HCT116 (cell line): Measurements from ENCODE around the gene ADAM23. TPM values are rescaled to one million over a fixed set of nuclear protein-coding genes. Genes with fewer than 3 reads are reported as not detected.
A peak's percentile ranks its signal among the peaks of the same experiment; 100 is the strongest.

Experiments
- ATAC-seq: fragments of 200-7000 bp; cut with Tn5 transposase; 2 replicates; pipeline ENCODE4 v1.9.1; 2020; ENCODE audit warnings: mild to moderate bottlenecking, moderate library complexity
- BruUV-seq: library from RNA; stranded (reverse); fragments of 400-500 nt; replicated peaks from 2 replicates; lab custom pipeline; 2021; lab: Mats Ljungman, UMichigan
- CTCF ChIA-PET: fragments of 300-600 bp; sonication (Branson Sonifier 250); formaldehyde crosslinking; loops from one replicate; lab custom pipeline; 2021; ENCODE audit warnings: antibody characterized with exemption; lab: Charles Lee
- POLR2A ChIA-PET: fragments of 300-600, 350-600 bp; sonication (Branson Sonifier 250); formaldehyde crosslinking; loops from one replicate; lab custom pipeline; 2021; ENCODE audit warnings: antibody characterized with exemption; lab: Charles Lee
- RAD21 ChIA-PET, 2 experiments: fragments of 300-600 bp; sonication (Branson Sonifier 250); formaldehyde crosslinking; loops; one replicate each; lab custom pipeline; 2023; ENCODE audit warnings: low total read pairs in 2 of 2; ENCODE audit not compliant: uncharacterized antibody in 2 of 2, unreplicated experiment in 2 of 2, low non-redundant PET in 1 of 2; lab: Charles Lee
- DNase-seq: peaks from one replicate; pipeline ENCODE4 v3.0.0-alpha.2; 2010; ENCODE audit warnings: low read depth, low spot score
- H2AFZ ChIP-seq: fragments of 200-600 bp; shearing (Covaris generic), sonication (generic); 2 replicates; pipeline ENCODE4 v1.6.1; 2017; ENCODE audit warnings: low read depth, mixed run types, mixed read lengths, antibody characterized with exemption, low read length; ENCODE audit not compliant: poor library complexity, severe bottlenecking
- H3K27ac ChIP-seq: 2 replicates; pipeline ENCODE4 v1.5.1; 2012; ENCODE audit warnings: low read depth, low read length
- H3K27me3 ChIP-seq: fragments of 200-600 bp; sonication (generic); 2 replicates; pipeline ENCODE4 v1.6.1; 2016; ENCODE audit warnings: mixed run types, low read length, mixed read lengths; ENCODE audit not compliant: insufficient read depth
- H3K36me3 ChIP-seq, 2 experiments: fragments of 200-500 bp in 1 of 2; fragments of 200-600 bp in 1 of 2; sonication (Bioruptor generic) in 1 of 2; sonication (generic) in 1 of 2; 2 replicates each; pipeline versions ENCODE4 v1.5.1 to v1.6.1; 2014 to 2016; ENCODE audit warnings: low read length in 2 of 2, inconsistent platforms in 1 of 2, mixed read lengths in 1 of 2, mixed run types in 1 of 2; ENCODE audit not compliant: insufficient read depth in 2 of 2, control insufficient read depth in 1 of 2
- H3K4me1 ChIP-seq, 2 experiments: fragments of 200-600 bp in 1 of 2; sonication (generic) in 1 of 2; 2 replicates each; pipeline versions ENCODE4 v1.5.1 to v1.6.1; 2012 to 2017; ENCODE audit warnings: low read length in 2 of 2, inconsistent platforms in 1 of 2, mild to moderate bottlenecking in 1 of 2, mixed read lengths in 1 of 2, mixed run types in 1 of 2, moderate library complexity in 1 of 2; ENCODE audit not compliant: insufficient read depth in 2 of 2, control insufficient read depth in 1 of 2
- H3K4me2 ChIP-seq: fragments of 200-600 bp; sonication (generic); 2 replicates; pipeline ENCODE4 v1.6.1; 2017; ENCODE audit warnings: mixed run types, low read length, mixed read lengths
- H3K4me3 ChIP-seq, 2 experiments: fragments of 200-600 bp in 1 of 2; sonication (generic) in 1 of 2; replicated peaks in 1 of 2; 2 replicates each; pipeline ENCODE4 v1.5.1; 2011 to 2016; ENCODE audit warnings: low read length in 2 of 2, control low read depth in 1 of 2, low read depth in 1 of 2, mild to moderate bottlenecking in 1 of 2, mixed read lengths in 1 of 2, mixed run types in 1 of 2
- H3K79me2 ChIP-seq: fragments of 200-600 bp; sonication (generic); 2 replicates; pipeline ENCODE4 v1.6.1; 2017; ENCODE audit warnings: mild to moderate bottlenecking, mixed run types, low read length, moderate library complexity, mixed read lengths; ENCODE audit not compliant: insufficient read depth
- H3K9ac ChIP-seq: fragments of 200-600 bp; sonication (generic); 2 replicates; pipeline ENCODE4 v1.6.1; 2016; ENCODE audit warnings: low read length, mixed read lengths
- H3K9me2 ChIP-seq: fragments of 200-600 bp; sonication (generic), shearing (Covaris generic); 2 replicates; pipeline ENCODE4 v1.6.1; 2017; ENCODE audit warnings: mixed run types, mild to moderate bottlenecking, moderate library complexity; ENCODE audit not compliant: insufficient read depth
- H3K9me3 ChIP-seq, 2 experiments: fragments of 200-500 bp in 1 of 2; fragments of 200-600 bp in 1 of 2; sonication (Bioruptor generic) in 1 of 2; sonication (generic) in 1 of 2; 2 replicates each; pipeline ENCODE4 v1.6.1; 2014 to 2017; ENCODE audit warnings: low read length in 2 of 2, mixed read lengths in 2 of 2, inconsistent platforms in 1 of 2, low read depth in 1 of 2, mild to moderate bottlenecking in 1 of 2, mixed run types in 1 of 2, moderate library complexity in 1 of 2; ENCODE audit not compliant: control insufficient read depth in 1 of 2, insufficient read depth in 1 of 2
- H4K20me1 ChIP-seq: fragments of 200-600 bp; sonication (generic), shearing (Covaris generic); 2 replicates; pipeline ENCODE4 v1.6.1; 2017; ENCODE audit warnings: mixed run types, mild to moderate bottlenecking, moderate library complexity; ENCODE audit not compliant: insufficient read depth
- CBX3 ChIP-seq: IDR thresholded peaks from 2 replicates; pipeline ENCODE4 v1.6.1; 2012; ENCODE audit warnings: low read depth
- EGR1 ChIP-seq: IDR thresholded peaks from 2 replicates; pipeline ENCODE4 v1.6.1; 2012; ENCODE audit warnings: low read depth
- ELF1 ChIP-seq: IDR thresholded peaks from 2 replicates; pipeline ENCODE4 v1.6.1; 2012; ENCODE audit warnings: low read depth, borderline replicate concordance
- FOSL1 ChIP-seq: IDR thresholded peaks from 2 replicates; pipeline ENCODE4 v1.6.1; 2012; ENCODE audit warnings: low read depth
- JUND ChIP-seq: IDR thresholded peaks from 2 replicates; pipeline ENCODE4 v1.6.1; 2012
- POLR2A ChIP-seq: IDR thresholded peaks from 2 replicates; pipeline ENCODE4 v1.7.0; 2011; ENCODE audit warnings: borderline replicate concordance; ENCODE audit not compliant: insufficient read depth, insufficient read length; ENCODE audit errors: extremely low read depth
- POLR2AphosphoS5 ChIP-seq: IDR thresholded peaks from 2 replicates; pipeline ENCODE4 v1.6.1; 2011; ENCODE audit warnings: mild to moderate bottlenecking, low read depth, low read length, moderate library complexity
- RAD21 ChIP-seq: IDR thresholded peaks from 2 replicates; pipeline ENCODE4 v1.6.1; 2012; ENCODE audit warnings: low read depth, mild to moderate bottlenecking
- SP1 ChIP-seq: IDR thresholded peaks from 2 replicates; pipeline ENCODE4 v1.6.1; 2012; ENCODE audit warnings: low read depth
- SRF ChIP-seq: IDR thresholded peaks from 2 replicates; pipeline ENCODE4 v1.6.1; 2012; ENCODE audit warnings: low read depth
- TCF7L2 ChIP-seq: IDR thresholded peaks from 2 replicates; pipeline ENCODE4 v1.7.0; 2011; ENCODE audit warnings: borderline replicate concordance, inconsistent platforms; ENCODE audit not compliant: insufficient read depth, insufficient read length; ENCODE audit errors: extremely low read depth
- YY1 ChIP-seq: IDR thresholded peaks from 2 replicates; pipeline ENCODE4 v1.6.1; 2011; ENCODE audit warnings: low read length, low read depth, moderate library complexity, mild to moderate bottlenecking; ENCODE audit not compliant: insufficient replicate concordance; ENCODE audit errors: extremely low read depth
- ZFX ChIP-seq: fragments of 450-650 bp; IDR thresholded peaks from 2 replicates; pipeline ENCODE4 v1.6.1; 2017
- ZNF274 ChIP-seq: fragments of 200-500 bp; sonication (Bioruptor generic); IDR thresholded peaks from 2 replicates; pipeline ENCODE4 v1.6.1; 2014; ENCODE audit warnings: mild to moderate bottlenecking, low read depth, low read length, inconsistent platforms
- intact Hi-C: fragments of 100-400 bp; cut with micrococcal nuclease; formaldehyde crosslinking; loops from 2 replicates; pipeline ENCODE4 v1.10.0; 2022
- total RNA-seq: library from RNA; stranded (reverse); gene quantifications from one replicate; pipeline ENCODE4 v1.2.1, GENCODE V29; 2021; ENCODE audit not compliant: unreplicated experiment
- TF ChIP-seq, protein P1 (sequence below), 3 experiments: fragments of 200-600 bp in 1 of 3; sonication (generic) in 1 of 3; IDR thresholded peaks in 2 of 3; conservative IDR thresholded peaks in 1 of 3; 2 replicates each; pipeline ENCODE4 v1.5.1; 2012 to 2017; ENCODE audit warnings: low read depth in 2 of 3, low read length in 2 of 3, antibody characterized with exemption in 1 of 3, borderline replicate concordance in 1 of 3, control low read depth in 1 of 3, mild to moderate bottlenecking in 1 of 3, mixed read lengths in 1 of 3, mixed run types in 1 of 3, moderate library complexity in 1 of 3; ENCODE audit not compliant: insufficient read depth in 1 of 3
- TF ChIP-seq, protein P2 (sequence below): IDR thresholded peaks from 2 replicates; pipeline ENCODE4 v1.6.1; 2012
- TF ChIP-seq, protein P3 (sequence below): IDR thresholded peaks from 2 replicates; pipeline ENCODE4 v1.6.1; 2011; ENCODE audit warnings: mild to moderate bottlenecking, low read length, moderate library complexity; ENCODE audit not compliant: insufficient replicate concordance; ENCODE audit errors: extremely low read depth
- TF ChIP-seq, protein P4 (sequence below): IDR thresholded peaks from 2 replicates; pipeline ENCODE4 v1.6.1; 2012

The ADAM23 gene
- total RNA-seq, 1 experiment from 2014 or later, result 0.10 TPM

DNA sequence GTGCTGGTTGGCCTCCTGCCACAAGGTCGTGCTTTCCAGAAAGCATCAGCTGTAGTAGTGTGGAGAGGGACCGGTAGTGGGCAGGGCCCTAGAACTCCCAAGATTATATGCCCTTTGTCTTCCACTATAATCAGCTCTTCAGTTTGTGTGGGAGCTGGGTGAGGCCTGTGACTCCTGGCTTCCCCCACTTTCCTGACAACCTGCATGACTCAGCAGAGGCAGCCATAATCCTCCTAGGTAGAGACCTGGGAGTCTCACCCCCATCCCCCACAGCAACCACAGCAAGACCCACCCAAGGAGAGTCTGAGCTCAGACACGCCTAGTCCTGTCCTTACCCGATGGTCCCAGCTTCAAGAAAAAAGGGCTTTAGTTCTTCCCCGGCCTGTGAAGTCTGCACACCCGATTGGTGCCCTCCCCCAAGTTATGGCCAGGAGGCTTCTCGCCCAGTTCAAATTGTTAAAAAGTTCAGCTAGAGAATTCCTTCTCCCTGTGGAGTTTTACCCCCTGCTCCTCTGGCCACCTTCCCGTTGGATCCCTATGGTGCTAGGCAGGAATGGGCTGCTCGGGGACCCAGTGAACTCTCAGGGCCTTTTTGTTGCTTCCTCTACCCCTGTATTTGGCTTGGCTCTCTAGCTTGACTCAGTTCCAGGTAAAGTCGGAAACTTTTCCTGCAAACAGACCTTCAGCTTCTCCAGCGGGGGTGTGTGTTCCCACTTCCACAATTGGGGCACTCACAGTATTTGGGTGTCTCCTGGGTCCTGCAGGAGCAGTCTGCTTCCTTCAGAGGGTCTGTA, 141.2 kb downstream of the ADAM23 start:
- BruUV-seq, result no TSS peak
- POLR2A ChIA-PET, result no interaction called here
- H3K4me3 ChIP-seq, result no peak overlapping the region
- H3K27me3 ChIP-seq, result no peaks in the 10 kb centered on the region
- DNase-seq (no peak), ATAC-seq (peak; percentile 14; the same call in 1 of the 2 replicates)
- H3K9me3 ChIP-seq, result no peaks in the 10 kb centered on the region
- no peak overlapping the region for H3K9ac ChIP-seq
- H4K20me1 ChIP-seq, result no peaks in the 10 kb centered on the region
- RAD21 ChIA-PET, result no interaction called here
- H3K4me1 ChIP-seq, result peaks cover 0 to 7% of the 10 kb centered on the region in 2 experiments; a peak in 2 of 4 replicates
- no peaks in the 10 kb centered on the region for H3K9me2 ChIP-seq
- peak overlapping the region; percentile 19; the same call in 1 of the 2 replicates for H3K4me2 ChIP-seq
- CTCF ChIA-PET, result no interaction called here
- no peak overlapping the region for H2AFZ ChIP-seq
- TF ChIP-seq, protein P1, sequence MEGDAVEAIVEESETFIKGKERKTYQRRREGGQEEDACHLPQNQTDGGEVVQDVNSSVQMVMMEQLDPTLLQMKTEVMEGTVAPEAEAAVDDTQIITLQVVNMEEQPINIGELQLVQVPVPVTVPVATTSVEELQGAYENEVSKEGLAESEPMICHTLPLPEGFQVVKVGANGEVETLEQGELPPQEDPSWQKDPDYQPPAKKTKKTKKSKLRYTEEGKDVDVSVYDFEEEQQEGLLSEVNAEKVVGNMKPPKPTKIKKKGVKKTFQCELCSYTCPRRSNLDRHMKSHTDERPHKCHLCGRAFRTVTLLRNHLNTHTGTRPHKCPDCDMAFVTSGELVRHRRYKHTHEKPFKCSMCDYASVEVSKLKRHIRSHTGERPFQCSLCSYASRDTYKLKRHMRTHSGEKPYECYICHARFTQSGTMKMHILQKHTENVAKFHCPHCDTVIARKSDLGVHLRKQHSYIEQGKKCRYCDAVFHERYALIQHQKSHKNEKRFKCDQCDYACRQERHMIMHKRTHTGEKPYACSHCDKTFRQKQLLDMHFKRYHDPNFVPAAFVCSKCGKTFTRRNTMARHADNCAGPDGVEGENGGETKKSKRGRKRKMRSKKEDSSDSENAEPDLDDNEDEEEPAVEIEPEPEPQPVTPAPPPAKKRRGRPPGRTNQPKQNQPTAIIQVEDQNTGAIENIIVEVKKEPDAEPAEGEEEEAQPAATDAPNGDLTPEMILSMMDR (IDR thresholded peaks at IDR 0.05 in 2 of 3, conservative IDR thresholded peaks at IDR 0.05 in 1 of 3; ENCODE audit: borderline replicate concordance in 1 of 3, insufficient read depth in 1 of 3, low read depth in 2 of 3, low read length in 2 of 3), result no peak
- TF ChIP-seq, protein P2, sequence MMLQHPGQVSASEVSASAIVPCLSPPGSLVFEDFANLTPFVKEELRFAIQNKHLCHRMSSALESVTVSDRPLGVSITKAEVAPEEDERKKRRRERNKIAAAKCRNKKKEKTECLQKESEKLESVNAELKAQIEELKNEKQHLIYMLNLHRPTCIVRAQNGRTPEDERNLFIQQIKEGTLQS, result no peak
- TF ChIP-seq CBX3 (no peak), SP1 (no peak), POLR2A (no peak), ZFX (no peak), YY1 (no peak), ELF1 (no peak), POLR2AphosphoS5 (no peak), RAD21 (no peak), JUND (no peak), TCF7L2 (no peak), FOSL1 (no peak), SRF (no peak), ZNF274 (no peak), EGR1 (no peak)
- TF ChIP-seq, protein P3, sequence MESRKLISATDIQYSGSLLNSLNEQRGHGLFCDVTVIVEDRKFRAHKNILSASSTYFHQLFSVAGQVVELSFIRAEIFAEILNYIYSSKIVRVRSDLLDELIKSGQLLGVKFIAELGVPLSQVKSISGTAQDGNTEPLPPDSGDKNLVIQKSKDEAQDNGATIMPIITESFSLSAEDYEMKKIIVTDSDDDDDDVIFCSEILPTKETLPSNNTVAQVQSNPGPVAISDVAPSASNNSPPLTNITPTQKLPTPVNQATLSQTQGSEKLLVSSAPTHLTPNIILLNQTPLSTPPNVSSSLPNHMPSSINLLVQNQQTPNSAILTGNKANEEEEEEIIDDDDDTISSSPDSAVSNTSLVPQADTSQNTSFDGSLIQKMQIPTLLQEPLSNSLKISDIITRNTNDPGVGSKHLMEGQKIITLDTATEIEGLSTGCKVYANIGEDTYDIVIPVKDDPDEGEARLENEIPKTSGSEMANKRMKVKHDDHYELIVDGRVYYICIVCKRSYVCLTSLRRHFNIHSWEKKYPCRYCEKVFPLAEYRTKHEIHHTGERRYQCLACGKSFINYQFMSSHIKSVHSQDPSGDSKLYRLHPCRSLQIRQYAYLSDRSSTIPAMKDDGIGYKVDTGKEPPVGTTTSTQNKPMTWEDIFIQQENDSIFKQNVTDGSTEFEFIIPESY, result no peak
- TF ChIP-seq, protein P4, sequence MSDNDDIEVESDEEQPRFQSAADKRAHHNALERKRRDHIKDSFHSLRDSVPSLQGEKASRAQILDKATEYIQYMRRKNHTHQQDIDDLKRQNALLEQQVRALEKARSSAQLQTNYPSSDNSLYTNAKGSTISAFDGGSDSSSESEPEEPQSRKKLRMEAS, result no peak
- H3K27ac ChIP-seq, result no peak overlapping the region
- no peaks in the 10 kb centered on the region for H3K79me2 ChIP-seq
- intact Hi-C loops, result no loop called here
- no peaks in the 10 kb centered on the region for H3K36me3 ChIP-seq
